Measurements from ENCODE around the gene ATXN1.

Gene ATXN1

DNA sequence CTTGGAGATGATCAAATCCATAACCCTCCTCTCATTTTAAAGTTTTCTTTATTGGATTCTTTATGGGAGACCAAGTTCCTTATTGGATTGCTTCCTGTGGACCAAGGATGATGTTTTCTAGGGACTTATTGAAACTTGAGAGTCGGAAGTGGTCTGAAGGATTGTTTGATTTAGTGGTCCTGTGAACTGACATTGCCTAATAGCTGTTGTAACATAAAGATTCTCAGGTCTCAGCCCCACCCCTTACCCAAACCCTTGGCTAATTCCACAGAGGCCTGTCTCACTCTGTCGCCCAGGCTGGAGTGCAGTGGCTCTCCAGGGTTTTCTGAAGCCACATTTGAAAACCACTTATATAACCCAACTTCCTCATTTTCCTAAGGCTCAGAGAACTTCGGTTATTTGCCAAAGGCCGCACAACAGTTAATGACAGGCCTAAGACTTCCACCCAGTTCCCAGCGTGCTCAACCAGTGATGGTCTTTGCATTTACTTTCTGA, 77.0 kb downstream of the ATXN1 start:
- Histone ChIP-seq H3K36me3 (no peaks in the 10 kb centered on the region), H3K27ac (no peak overlapping the region), H3K27me3 (no peaks in the 10 kb centered on the region), H3K9ac (no peak overlapping the region), H3K4me2 (peak overlapping the region; percentile 71), H3K9me3 (no peaks in the 10 kb centered on the region), H3K4me1 (peaks cover 31% of the 10 kb centered on the region), H3K4me3 (no peak overlapping the region), H4K20me1 (peaks cover 32% of the 10 kb centered on the region)
- TF ChIP-seq Cebpa-rat (IDR thresholded peaks at IDR 0.05) = peak; percentile 94

DNA sequence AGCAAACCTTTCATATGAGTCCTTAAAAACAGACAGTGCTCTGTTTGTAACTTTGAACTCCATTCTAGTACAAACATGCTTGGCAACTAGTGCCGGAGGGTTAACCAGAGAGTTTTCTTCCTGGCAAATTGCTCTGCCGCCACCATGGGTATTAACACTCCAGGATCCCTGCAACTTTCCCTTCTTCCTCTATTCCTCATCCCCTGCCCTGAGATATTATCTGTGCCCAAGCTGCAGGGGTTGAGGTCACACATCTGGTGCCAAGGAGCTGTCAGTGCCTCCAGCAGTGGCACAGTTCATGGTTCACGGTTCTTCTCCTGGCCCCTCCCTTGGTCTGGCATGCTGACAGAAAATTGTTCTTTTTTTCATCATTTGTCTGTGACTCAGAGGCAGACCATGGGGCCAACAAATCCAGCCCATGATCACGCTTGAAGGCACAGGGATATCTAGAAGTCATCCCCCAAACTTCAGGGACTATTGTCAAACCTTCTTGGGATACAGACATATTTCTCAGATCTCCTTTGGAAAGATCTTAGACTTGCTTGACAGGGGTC, 77.5 kb downstream of the ATXN1 start:
- Histone ChIP-seq H3K9ac (no peak overlapping the region), H3K27ac (no peak overlapping the region), H3K36me3 (no peaks in the 10 kb centered on the region), H3K4me3 (no peak overlapping the region), H4K20me1 (peaks cover 32% of the 10 kb centered on the region), H3K4me2 (peak overlapping the region; percentile 71), H3K4me1 (peaks cover 31% of the 10 kb centered on the region), H3K27me3 (no peaks in the 10 kb centered on the region), H3K9me3 (no peaks in the 10 kb centered on the region)
- TF ChIP-seq Cebpa-rat (IDR thresholded peaks at IDR 0.05) = no peak

DNA sequence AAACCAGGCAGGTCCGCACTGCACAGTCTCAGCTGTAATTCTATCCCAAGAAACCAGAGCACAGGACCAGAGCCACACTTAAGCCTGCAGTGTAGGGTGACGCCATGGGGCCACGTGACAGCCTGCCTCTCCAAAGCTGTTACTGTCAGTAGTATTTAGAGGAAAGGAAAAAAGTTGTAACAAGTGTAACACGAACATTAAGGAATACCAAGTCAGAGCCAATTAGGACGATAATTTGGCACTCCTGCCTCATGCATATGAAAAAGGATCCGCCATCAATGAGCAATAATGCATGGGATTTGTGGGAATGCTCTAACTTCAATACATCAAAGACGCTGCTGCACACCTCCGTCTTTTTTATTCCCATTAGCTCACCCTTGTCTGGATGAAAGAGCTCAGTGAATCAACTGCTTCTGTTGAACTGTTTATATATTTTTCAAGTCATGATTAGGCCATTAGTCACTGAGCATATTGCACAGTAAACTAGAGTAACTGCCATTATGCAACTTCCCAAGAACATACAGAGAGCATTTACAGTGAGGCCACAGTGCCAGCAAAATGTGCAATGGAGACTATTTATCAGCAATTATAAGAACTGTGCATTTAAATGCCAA, 79.9 kb downstream of the ATXN1 start:
- no peak overlapping the region for H3K27ac ChIP-seq
- no peaks in the 10 kb centered on the region for H3K9me3 ChIP-seq
- no peak overlapping the region for H3K4me3 ChIP-seq
- H3K27me3 ChIP-seq = no peaks in the 10 kb centered on the region
- no peak overlapping the region for H3K9ac ChIP-seq
- peaks cover 32% of the 10 kb centered on the region for H4K20me1 ChIP-seq
- no peak for TF ChIP-seq Cebpa-rat (IDR thresholded peaks at IDR 0.05)
- H3K4me2 ChIP-seq = no peak overlapping the region
- peaks cover 31% of the 10 kb centered on the region for H3K4me1 ChIP-seq
- H3K36me3 ChIP-seq = no peaks in the 10 kb centered on the region

DNA sequence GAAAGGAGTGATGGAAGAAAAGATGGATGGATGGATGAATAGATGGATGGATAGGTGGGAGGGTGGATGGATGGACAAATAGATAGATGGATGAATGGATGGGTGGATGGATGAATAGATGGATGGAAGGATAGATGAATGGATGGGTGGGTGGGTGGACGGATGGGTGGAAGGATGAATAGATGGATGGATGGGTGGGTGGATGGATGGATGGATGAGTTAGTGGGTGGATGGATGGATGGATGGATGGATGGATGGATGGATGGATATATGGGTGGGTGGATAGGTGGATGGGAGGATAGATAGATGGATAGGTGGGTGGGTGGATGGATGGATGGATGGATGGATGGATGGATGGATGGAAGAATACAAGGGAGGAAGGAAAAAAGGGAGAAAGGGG, 82.2 kb downstream of the ATXN1 start:
- Histone ChIP-seq H3K27ac (no peak overlapping the region), H3K9ac (no peak overlapping the region), H3K4me3 (no peak overlapping the region), H3K9me3 (no peaks in the 10 kb centered on the region), H4K20me1 (peaks cover 16% of the 10 kb centered on the region), H3K36me3 (no peaks in the 10 kb centered on the region), H3K4me2 (no peak overlapping the region), H3K27me3 (no peaks in the 10 kb centered on the region), H3K4me1 (peaks cover 16% of the 10 kb centered on the region)
- no peak for TF ChIP-seq Cebpa-rat (IDR thresholded peaks at IDR 0.05)

DNA sequence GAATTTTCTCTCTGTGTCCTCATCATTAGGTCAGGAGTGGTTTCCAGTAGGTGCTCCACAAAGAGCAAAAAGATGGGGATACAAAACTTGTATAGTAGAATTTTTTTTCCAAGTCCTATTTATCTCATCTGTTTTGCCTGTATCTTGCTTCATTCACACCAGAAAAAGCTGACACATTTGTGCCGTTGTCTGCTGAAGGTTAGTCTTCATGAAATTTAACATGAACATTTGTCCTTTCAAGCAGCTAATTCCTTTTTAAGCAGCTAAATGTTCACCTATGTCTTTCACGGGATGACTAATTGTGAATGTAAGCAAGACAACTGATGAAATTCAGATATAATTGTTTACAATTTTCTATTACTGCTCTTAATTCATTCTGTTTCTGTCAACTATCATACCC, 83.8 kb downstream of the ATXN1 start:
- no peak for TF ChIP-seq Cebpa-rat (IDR thresholded peaks at IDR 0.05)
- Histone ChIP-seq H4K20me1 (peaks cover under 1% of the 10 kb centered on the region; the same call in 1 of the 2 replicates), H3K27ac (no peak overlapping the region), H3K36me3 (no peaks in the 10 kb centered on the region), H3K4me2 (no peak overlapping the region), H3K4me3 (no peak overlapping the region), H3K27me3 (no peaks in the 10 kb centered on the region), H3K4me1 (0 out of 2 replicates have a peak, but pooled peaks cover under 1% of the 10 kb centered on the region), H3K9me3 (no peaks in the 10 kb centered on the region), H3K9ac (no peak overlapping the region)

DNA sequence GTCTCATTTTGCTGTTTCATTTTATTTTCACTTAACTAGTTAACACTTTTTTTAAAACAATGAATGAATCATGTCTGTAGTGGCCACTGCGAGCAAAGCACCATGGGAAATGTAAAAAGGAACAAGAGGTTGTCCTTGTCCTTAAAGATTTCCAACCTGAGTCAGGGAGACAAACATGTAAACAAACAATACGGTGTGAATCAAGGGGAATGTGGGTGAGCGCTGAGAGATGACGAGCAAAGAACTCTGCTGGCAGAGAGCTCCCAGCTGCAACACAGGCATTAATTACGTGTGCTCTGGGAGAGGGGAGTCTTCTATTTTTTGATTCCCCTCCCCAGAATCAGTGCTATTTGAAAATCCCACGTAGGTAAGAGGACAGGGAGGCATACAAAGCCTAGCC, 84.3 kb downstream of the ATXN1 start:
- no peak for TF ChIP-seq Cebpa-rat (IDR thresholded peaks at IDR 0.05)
- H3K9ac ChIP-seq = no peak overlapping the region
- H3K27me3 ChIP-seq = no peaks in the 10 kb centered on the region
- H3K4me1 ChIP-seq = no peaks in the 10 kb centered on the region
- H4K20me1 ChIP-seq = no peaks in the 10 kb centered on the region
- no peak overlapping the region for H3K27ac ChIP-seq
- no peaks in the 10 kb centered on the region for H3K9me3 ChIP-seq
- no peak overlapping the region for H3K4me2 ChIP-seq
- H3K4me3 ChIP-seq = no peak overlapping the region
- H3K36me3 ChIP-seq = no peaks in the 10 kb centered on the region

DNA sequence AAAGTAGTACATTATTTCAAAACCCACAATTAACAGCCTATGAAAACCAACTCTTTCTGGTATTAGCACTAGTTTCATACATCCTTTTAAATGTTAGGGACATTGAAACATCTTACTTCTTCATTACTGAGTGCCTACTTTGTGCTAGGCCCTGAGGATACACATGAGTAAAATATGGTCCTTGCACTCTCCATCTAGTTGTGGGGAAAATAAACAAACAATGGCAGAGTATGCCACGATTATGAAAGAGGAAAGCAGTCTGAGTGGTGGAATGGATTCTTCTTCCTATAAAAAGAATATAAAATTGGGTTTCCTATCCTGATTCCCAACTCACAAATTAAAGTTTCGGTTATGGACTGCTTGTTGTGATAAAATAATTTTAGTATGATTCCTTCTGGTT, 84.9 kb downstream of the ATXN1 start:
- H4K20me1 ChIP-seq = no peaks in the 10 kb centered on the region
- H3K4me1 ChIP-seq = no peaks in the 10 kb centered on the region
- no peak overlapping the region for H3K9ac ChIP-seq
- H3K36me3 ChIP-seq = no peaks in the 10 kb centered on the region
- H3K27ac ChIP-seq = no peak overlapping the region
- TF ChIP-seq Cebpa-rat (IDR thresholded peaks at IDR 0.05) = no peak
- no peak overlapping the region for H3K4me3 ChIP-seq
- H3K4me2 ChIP-seq = no peak overlapping the region
- no peaks in the 10 kb centered on the region for H3K27me3 ChIP-seq
- no peaks in the 10 kb centered on the region for H3K9me3 ChIP-seq

DNA sequence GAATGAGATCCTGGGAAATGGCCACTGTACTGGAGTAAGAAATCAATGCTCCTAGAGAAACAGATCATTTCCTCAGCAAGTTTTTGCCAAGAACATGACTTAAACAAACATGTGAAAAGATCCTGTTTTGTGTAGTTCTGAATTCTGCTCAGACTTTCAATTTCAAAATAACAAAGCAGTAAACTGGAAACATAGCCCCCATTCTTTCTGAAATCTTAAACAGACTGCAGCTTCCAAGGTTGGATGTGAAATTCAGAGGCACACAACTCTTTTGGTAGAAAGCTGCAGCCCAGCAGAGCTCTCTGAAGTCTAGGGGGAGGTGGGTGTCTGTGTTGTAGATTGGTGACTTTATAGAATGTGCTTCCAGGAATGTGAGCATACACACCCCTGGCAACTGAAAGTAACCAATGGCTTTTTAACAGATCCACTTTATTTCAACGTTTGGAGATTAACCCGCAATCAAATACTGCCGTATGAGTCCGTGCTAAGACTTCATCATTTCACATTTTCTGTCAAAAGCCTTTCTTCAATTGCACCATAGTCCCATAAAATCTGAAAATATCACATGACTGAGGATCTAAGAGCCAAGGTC, 86.4 kb downstream of the ATXN1 start:
- H3K4me3 ChIP-seq = no peak overlapping the region
- no peak for TF ChIP-seq Cebpa-rat (IDR thresholded peaks at IDR 0.05)
- H3K27me3 ChIP-seq = no peaks in the 10 kb centered on the region
- H3K9me3 ChIP-seq = no peaks in the 10 kb centered on the region
- H3K4me1 ChIP-seq = peaks cover 4% of the 10 kb centered on the region
- no peak overlapping the region for H3K4me2 ChIP-seq
- no peaks in the 10 kb centered on the region for H4K20me1 ChIP-seq
- H3K9ac ChIP-seq = no peak overlapping the region
- no peak overlapping the region for H3K27ac ChIP-seq
- H3K36me3 ChIP-seq = no peaks in the 10 kb centered on the region

DNA sequence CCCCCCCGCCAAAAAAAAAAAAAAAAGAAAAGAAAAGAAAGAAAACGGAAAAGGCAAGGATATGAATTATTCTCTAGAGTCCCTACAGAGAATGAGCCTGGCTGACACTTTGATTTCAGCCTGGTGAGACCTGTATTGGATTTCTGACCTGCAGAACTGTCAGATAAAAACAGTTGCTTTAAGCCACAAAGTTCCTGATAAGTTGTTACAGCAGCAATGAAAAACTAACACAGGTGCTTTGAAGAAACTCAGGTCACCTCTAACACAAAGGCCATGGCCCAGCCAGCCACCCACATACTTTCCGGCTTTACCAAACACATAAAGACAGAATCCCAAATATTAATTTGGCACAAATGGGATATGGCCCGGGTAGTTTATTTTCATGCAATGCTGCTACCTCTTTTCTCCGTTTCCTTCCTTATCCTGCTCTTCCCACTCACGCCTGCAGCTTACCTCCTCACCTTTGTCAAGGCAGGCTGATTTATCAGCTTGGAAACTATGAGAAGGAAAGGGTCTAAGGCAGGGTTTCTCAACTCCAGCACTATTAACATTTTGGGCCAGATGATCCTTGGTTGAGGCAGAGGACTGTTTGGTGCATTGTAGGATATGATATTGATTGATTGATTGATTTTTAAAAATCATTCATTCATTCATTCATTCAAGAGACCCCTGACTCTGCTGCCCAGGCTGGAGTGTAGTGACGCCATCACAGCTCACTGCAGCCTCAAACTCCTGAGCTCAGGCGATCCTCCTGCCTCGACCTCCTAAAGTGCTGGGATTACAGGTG, 88.1 kb downstream of the ATXN1 start:
- Histone ChIP-seq H4K20me1 (no peaks in the 10 kb centered on the region), H3K27ac (no peak overlapping the region), H3K4me2 (no peak overlapping the region), H3K9ac (no peak overlapping the region), H3K4me3 (no peak overlapping the region), H3K27me3 (no peaks in the 10 kb centered on the region), H3K36me3 (no peaks in the 10 kb centered on the region), H3K4me1 (peaks cover 13% of the 10 kb centered on the region), H3K9me3 (no peaks in the 10 kb centered on the region)
- TF ChIP-seq Cebpa-rat (IDR thresholded peaks at IDR 0.05) = no peak

Data from BLaER1 (cell line).